HFF-Myc (cell line): ENCODE data around the gene H2AZ1.

Source experiments
- DNase-seq: peaks from one replicate; pipeline ENCODE4 v3.0.0-alpha.2; 2011; ENCODE audit warnings: low read depth; ENCODE audit errors: extremely low read depth
- H3K4me3 ChIP-seq: replicated peaks from 2 replicates; pipeline ENCODE4 v1.5.1; 2011; ENCODE audit warnings: low read depth, mild to moderate bottlenecking, control low read depth, low read length
- CTCF ChIP-seq: IDR thresholded peaks from 2 replicates; pipeline ENCODE4 v1.5.1; 2012; ENCODE audit warnings: mild to moderate bottlenecking, low read depth, low read length, control low read depth; ENCODE audit errors: missing control alignments

Gene H2AZ1

GRCh38 chr4:99917575-99917974 lies 32.5 kb downstream of the H2AZ1 start:
- no peak for DNase-seq
- no peak overlapping the region for H3K4me3 ChIP-seq
- no peak for TF ChIP-seq CTCF

GRCh38 chr4:99915449-99915848 lies 34.6 kb downstream of the H2AZ1 start:
- DNase-seq = no peak
- no peak overlapping the region for H3K4me3 ChIP-seq
- TF ChIP-seq CTCF = no peak
